Measurements from ENCODE around the gene SCTR. TPM values are rescaled to one million over a fixed set of nuclear protein-coding genes. Genes with fewer than 3 reads are reported as not detected.

SCTR gene
- total and polyA plus RNA-seq, 2 of the 13 experiments (the other 11 are each of a cell fraction or from before 2014, with no cell fraction given): not detected

DNA sequence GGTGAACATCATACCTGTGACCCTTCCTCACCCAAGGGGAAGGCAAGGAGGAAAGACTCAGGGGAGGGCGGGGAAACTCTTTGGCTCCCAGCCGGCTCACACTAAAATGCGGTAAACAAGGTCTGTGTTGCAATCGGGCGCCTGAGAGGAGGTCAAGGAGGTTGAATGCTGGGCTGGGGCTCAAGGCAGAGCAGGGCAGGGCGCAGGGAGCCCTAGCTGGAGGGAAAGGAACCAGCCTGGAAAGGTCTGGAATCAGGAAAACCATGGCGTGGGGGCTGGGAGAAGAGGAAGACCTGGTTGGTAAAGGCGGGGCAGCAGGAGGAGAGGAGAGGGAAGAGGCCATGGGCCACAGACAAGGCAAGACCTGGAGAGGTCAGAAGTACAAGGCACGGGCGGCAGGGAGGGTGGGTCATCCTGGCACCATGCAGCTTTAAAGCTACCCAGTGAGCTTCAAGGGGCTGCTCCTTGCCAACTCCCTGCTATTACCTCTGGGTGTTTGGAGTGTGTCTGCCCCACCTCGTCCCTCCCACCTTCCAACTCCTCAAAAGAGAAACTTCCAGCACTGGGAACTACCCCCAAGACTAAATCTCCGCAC lies 97.4 kb downstream of the SCTR start (continued):
- 0 out of 2 replicates have a peak, but pooled peaks have one; percentile 33 for TF ChIP-seq HINFP (CRISPR knock-in tag; IDR thresholded peaks at IDR 0.05; ENCODE audit: low read depth)
- TF ChIP-seq, protein P1, sequence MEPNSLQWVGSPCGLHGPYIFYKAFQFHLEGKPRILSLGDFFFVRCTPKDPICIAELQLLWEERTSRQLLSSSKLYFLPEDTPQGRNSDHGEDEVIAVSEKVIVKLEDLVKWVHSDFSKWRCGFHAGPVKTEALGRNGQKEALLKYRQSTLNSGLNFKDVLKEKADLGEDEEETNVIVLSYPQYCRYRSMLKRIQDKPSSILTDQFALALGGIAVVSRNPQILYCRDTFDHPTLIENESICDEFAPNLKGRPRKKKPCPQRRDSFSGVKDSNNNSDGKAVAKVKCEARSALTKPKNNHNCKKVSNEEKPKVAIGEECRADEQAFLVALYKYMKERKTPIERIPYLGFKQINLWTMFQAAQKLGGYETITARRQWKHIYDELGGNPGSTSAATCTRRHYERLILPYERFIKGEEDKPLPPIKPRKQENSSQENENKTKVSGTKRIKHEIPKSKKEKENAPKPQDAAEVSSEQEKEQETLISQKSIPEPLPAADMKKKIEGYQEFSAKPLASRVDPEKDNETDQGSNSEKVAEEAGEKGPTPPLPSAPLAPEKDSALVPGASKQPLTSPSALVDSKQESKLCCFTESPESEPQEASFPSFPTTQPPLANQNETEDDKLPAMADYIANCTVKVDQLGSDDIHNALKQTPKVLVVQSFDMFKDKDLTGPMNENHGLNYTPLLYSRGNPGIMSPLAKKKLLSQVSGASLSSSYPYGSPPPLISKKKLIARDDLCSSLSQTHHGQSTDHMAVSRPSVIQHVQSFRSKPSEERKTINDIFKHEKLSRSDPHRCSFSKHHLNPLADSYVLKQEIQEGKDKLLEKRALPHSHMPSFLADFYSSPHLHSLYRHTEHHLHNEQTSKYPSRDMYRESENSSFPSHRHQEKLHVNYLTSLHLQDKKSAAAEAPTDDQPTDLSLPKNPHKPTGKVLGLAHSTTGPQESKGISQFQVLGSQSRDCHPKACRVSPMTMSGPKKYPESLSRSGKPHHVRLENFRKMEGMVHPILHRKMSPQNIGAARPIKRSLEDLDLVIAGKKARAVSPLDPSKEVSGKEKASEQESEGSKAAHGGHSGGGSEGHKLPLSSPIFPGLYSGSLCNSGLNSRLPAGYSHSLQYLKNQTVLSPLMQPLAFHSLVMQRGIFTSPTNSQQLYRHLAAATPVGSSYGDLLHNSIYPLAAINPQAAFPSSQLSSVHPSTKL (CRISPR knock-in tag; IDR thresholded peaks at IDR 0.05): peak; percentile 95
- no peak for TF ChIP-seq ZNF460 (CRISPR knock-in tag; IDR thresholded peaks at IDR 0.05; ENCODE audit: borderline replicate concordance)
- TF ChIP-seq, protein P2, sequence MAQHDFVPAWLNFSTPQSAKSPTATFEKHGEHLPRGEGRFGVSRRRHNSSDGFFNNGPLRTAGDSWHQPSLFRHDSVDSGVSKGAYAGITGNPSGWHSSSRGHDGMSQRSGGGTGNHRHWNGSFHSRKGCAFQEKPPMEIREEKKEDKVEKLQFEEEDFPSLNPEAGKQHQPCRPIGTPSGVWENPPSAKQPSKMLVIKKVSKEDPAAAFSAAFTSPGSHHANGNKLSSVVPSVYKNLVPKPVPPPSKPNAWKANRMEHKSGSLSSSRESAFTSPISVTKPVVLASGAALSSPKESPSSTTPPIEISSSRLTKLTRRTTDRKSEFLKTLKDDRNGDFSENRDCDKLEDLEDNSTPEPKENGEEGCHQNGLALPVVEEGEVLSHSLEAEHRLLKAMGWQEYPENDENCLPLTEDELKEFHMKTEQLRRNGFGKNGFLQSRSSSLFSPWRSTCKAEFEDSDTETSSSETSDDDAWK (CRISPR knock-in tag; IDR thresholded peaks at IDR 0.05): no peak
- no peak for TF ChIP-seq AFF4 (CRISPR knock-in tag; IDR thresholded peaks at IDR 0.05)
- TF ChIP-seq ZFP41 (CRISPR knock-in tag; IDR thresholded peaks at IDR 0.05; ENCODE audit: borderline replicate concordance): 0 out of 2 replicates have a peak, but pooled peaks have one; percentile 13
- TF ChIP-seq THAP11 (CRISPR knock-in tag; IDR thresholded peaks at IDR 0.05): peak; percentile 71; the same call in 1 of the 2 replicates
- TF ChIP-seq MIER2 (CRISPR knock-in tag; IDR thresholded peaks at IDR 0.05): no peak
- no peak for TF ChIP-seq DNMT1 (CRISPR knock-in tag; IDR thresholded peaks at IDR 0.05)
- TF ChIP-seq ZNF44 (CRISPR knock-in tag; IDR thresholded peaks at IDR 0.05): no peak
- TF ChIP-seq FOXK2 (IDR thresholded peaks at IDR 0.05): no peak
- TF ChIP-seq PHF8 (CRISPR knock-in tag; IDR thresholded peaks at IDR 0.05): no peak
- no peak for TF ChIP-seq ZNF816 (CRISPR knock-in tag; IDR thresholded peaks at IDR 0.05; ENCODE audit: borderline replicate concordance)
- no peak for TF ChIP-seq ZNF780A (CRISPR knock-in tag; IDR thresholded peaks at IDR 0.05)
- peak; percentile 35; the same call in 1 of the 2 replicates for TF ChIP-seq KDM2A (CRISPR knock-in tag; IDR thresholded peaks at IDR 0.05; ENCODE audit: borderline replicate concordance, low read depth)
- TF ChIP-seq, protein P3, sequence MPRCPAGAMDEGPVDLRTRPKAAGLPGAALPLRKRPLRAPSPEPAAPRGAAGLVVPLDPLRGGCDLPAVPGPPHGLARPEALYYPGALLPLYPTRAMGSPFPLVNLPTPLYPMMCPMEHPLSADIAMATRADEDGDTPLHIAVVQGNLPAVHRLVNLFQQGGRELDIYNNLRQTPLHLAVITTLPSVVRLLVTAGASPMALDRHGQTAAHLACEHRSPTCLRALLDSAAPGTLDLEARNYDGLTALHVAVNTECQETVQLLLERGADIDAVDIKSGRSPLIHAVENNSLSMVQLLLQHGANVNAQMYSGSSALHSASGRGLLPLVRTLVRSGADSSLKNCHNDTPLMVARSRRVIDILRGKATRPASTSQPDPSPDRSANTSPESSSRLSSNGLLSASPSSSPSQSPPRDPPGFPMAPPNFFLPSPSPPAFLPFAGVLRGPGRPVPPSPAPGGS (CRISPR knock-in tag; IDR thresholded peaks at IDR 0.05): no peak; the same call in 1 of the 2 replicates
